GM12878 (cell line): Measurements from ENCODE around the gene CAMK1. TPM values are rescaled to one million over a fixed set of nuclear protein-coding genes. Genes with fewer than 3 reads are reported as not detected.

Experiments used
- ATF7 ChIP-seq: fragments of 450-650 bp; IDR thresholded peaks from 2 replicates; pipeline ENCODE4 v1.6.1; 2016; ENCODE audit warnings: low read depth, mild to moderate bottlenecking
- BCL11A ChIP-seq: IDR thresholded peaks from 2 replicates; pipeline ENCODE4 v1.6.1; 2011; ENCODE audit warnings: low read depth, low read length
- CEBPB ChIP-seq, 2 experiments: fragments of 150-350 bp in 1 of 2; IDR thresholded peaks; 2 replicates each; pipeline ENCODE4 v1.6.1; 2012 to 2014; ENCODE audit warnings: low read depth in 2 of 2, low read length in 2 of 2, borderline replicate concordance in 1 of 2, inconsistent platforms in 1 of 2
- CHD4 ChIP-seq: fragments of 200-600 bp; sonication (generic); IDR thresholded peaks from 2 replicates; pipeline ENCODE4 v1.6.1; 2016; ENCODE audit warnings: mild to moderate bottlenecking
- DPF2 ChIP-seq: fragments of 450-650 bp; IDR thresholded peaks from 2 replicates; pipeline ENCODE4 v1.6.1; 2017; ENCODE audit warnings: mild to moderate bottlenecking
- FOXK2 ChIP-seq: fragments of 450-650 bp; IDR thresholded peaks from 2 replicates; pipeline ENCODE4 v1.6.1; 2017; ENCODE audit warnings: mild to moderate bottlenecking, moderate library complexity
- HDAC6 ChIP-seq: fragments of 200-600 bp; sonication (generic); IDR thresholded peaks from one replicate; pipeline ENCODE4 v1.8.0; 2017; ENCODE audit warnings: antibody characterized with exemption; ENCODE audit not compliant: unreplicated experiment
- HDGF ChIP-seq: fragments of 450-650 bp; IDR thresholded peaks from 2 replicates; pipeline ENCODE4 v1.6.1; 2016; ENCODE audit warnings: antibody characterized with exemption
- MEF2A ChIP-seq: IDR thresholded peaks from 2 replicates; pipeline ENCODE4 v1.6.1; 2011; ENCODE audit warnings: low read depth, mild to moderate bottlenecking, low read length, moderate library complexity; ENCODE audit not compliant: insufficient read depth
- MTA3 ChIP-seq: IDR thresholded peaks from 2 replicates; pipeline ENCODE4 v1.6.1; 2012; ENCODE audit warnings: low read length, inconsistent platforms, borderline replicate concordance
- MYB ChIP-seq: fragments of 150-350 bp; IDR thresholded peaks from 2 replicates; pipeline ENCODE4 v1.6.1; 2014; ENCODE audit warnings: mild to moderate bottlenecking, low read depth, low read length, borderline replicate concordance
- NFXL1 ChIP-seq: fragments of 450-650 bp; IDR thresholded peaks from 2 replicates; pipeline ENCODE4 v1.6.1; 2017; ENCODE audit warnings: antibody characterized with exemption, mild to moderate bottlenecking, borderline replicate concordance
- NKRF ChIP-seq: fragments of 450-650 bp; conservative IDR thresholded peaks from 2 replicates; pipeline ENCODE4 v1.6.1; 2017; ENCODE audit warnings: mild to moderate bottlenecking, moderate library complexity
- NR2F1 ChIP-seq: fragments of 450-650 bp; conservative IDR thresholded peaks from 2 replicates; pipeline ENCODE4 v1.6.1; 2017; ENCODE audit warnings: mild to moderate bottlenecking
- PBX3 ChIP-seq: IDR thresholded peaks from 2 replicates; pipeline ENCODE4 v1.6.1; 2011; ENCODE audit warnings: mild to moderate bottlenecking, low read depth, low read length, moderate library complexity; ENCODE audit not compliant: insufficient replicate concordance
- POLR2AphosphoS5 ChIP-seq: IDR thresholded peaks from 2 replicates; pipeline ENCODE4 v1.6.1; 2011; ENCODE audit warnings: mild to moderate bottlenecking, low read length, inconsistent platforms
- SIN3A ChIP-seq: IDR thresholded peaks from 2 replicates; pipeline ENCODE4 v1.6.1; 2012; ENCODE audit warnings: low read depth, low read length, improper control_type of control experiment
- SMC3 ChIP-seq: IDR thresholded peaks from 2 replicates; pipeline ENCODE4 v1.6.1; 2011; ENCODE audit warnings: low read length, improper control_type of control experiment, borderline replicate concordance
- SPI1 ChIP-seq: IDR thresholded peaks from 2 replicates; pipeline ENCODE4 v1.6.1; 2011; ENCODE audit warnings: low read depth, mild to moderate bottlenecking, low read length, moderate library complexity, borderline replicate concordance; ENCODE audit not compliant: insufficient read depth
- TBL1XR1 ChIP-seq: IDR thresholded peaks from 2 replicates; pipeline ENCODE4 v1.6.1; 2012; ENCODE audit warnings: low read depth, low read length, improper control_type of control experiment
- ZBTB40 ChIP-seq: fragments of 450-650 bp; IDR thresholded peaks from 2 replicates; pipeline ENCODE4 v1.6.1; 2016; ENCODE audit warnings: mild to moderate bottlenecking, moderate library complexity, borderline replicate concordance
- ZNF24 ChIP-seq: fragments of 450-650 bp; IDR thresholded peaks from 2 replicates; pipeline ENCODE4 v1.6.1; 2017; ENCODE audit warnings: antibody characterized with exemption, mild to moderate bottlenecking
- ZNF384 ChIP-seq: IDR thresholded peaks from 2 replicates; pipeline ENCODE4 v1.6.1; 2012; ENCODE audit warnings: low read depth, mild to moderate bottlenecking, low read length, improper control_type of control experiment, borderline replicate concordance
- polyA plus RNA-seq, 11 experiments: library from polyadenylated mRNA; depleted of rRNA in 4 of 11; unstranded in 6 of 11; stranded (reverse) in 5 of 11; fragments of >200 nt; fragmentation: Nextera tagmentation in 4 of 11; fragmentation: Illumina TruSeq in 1 of 11; extraction: Ambion mirVana in 4 of 11; extraction: Trizol in 1 of 11; gene quantifications; 1 replicate in 1 of 11; 2 replicates in 10 of 11; pipeline versions ENCODE4 v1.2.1 to v1.2.3, GENCODE V29; 2011 to 2016; ENCODE audit warnings: inconsistent platforms in 2 of 11, missing spikeins in 2 of 11, low read depth in 1 of 11
- total RNA-seq, 4 experiments: library from RNA; depleted of rRNA in 3 of 4; stranded (reverse); fragments of >200 nt in 3 of 4; fragmentation: Illumina TruSeq in 1 of 4; extraction: Trizol in 1 of 4; gene quantifications; 2 replicates each; pipeline versions ENCODE4 v1.2.1 to v1.2.3, GENCODE V29; 2013 to 2021

Gene CAMK1
- total and polyA plus RNA-seq, 10 of the 15 experiments (the other 5 are each of a cell fraction or from before 2014, with no cell fraction given), result 0.24 to 2.1 (median 0.51) TPM; not detected in 2

GRCh38 chr3:9731206-9732079 is 38.3 kb downstream of the CAMK1 start, which contains the start of gene BRPF1 (continued):
- no peak for TF ChIP-seq CHD4
- no peak; the same call in none of the 2 replicates for TF ChIP-seq NKRF
- no peak for TF ChIP-seq ZNF384
- TF ChIP-seq SPI1, result no peak
- TF ChIP-seq CEBPB (IDR thresholded peaks at IDR 0.05; ENCODE audit: borderline replicate concordance in 1 of 2, low read depth in 2 of 2, low read length in 2 of 2), result no peak
- TF ChIP-seq SIN3A, result peak; percentile 77
- TF ChIP-seq HDGF, result peak; percentile 88; the same call in 1 of the 2 replicates
- no peak for TF ChIP-seq SMC3
- TF ChIP-seq NR2F1, result peak; percentile 66
- TF ChIP-seq PBX3, result no peak
- no peak for TF ChIP-seq HDAC6
- TF ChIP-seq ZBTB40, result peak; percentile 82; the same call in 1 of the 2 replicates
- 0 out of 2 replicates have a peak, but pooled peaks have one; percentile 27 for TF ChIP-seq MYB
- TF ChIP-seq DPF2, result peak; percentile 76
- TF ChIP-seq ZNF24, result no peak
- peak; percentile 53; the same call in 1 of the 2 replicates for TF ChIP-seq FOXK2
- TF ChIP-seq TBL1XR1, result peak; percentile 35; the same call in 1 of the 2 replicates
- no peak for TF ChIP-seq NFXL1
- TF ChIP-seq BCL11A, result no peak
- no peak for TF ChIP-seq MTA3
- peak; percentile 82 for TF ChIP-seq POLR2AphosphoS5
- peak; percentile 46 for TF ChIP-seq ATF7
- no peak for TF ChIP-seq MEF2A
